ENCODE measurements around the gene CREB5. TPM values are rescaled to one million over a fixed set of nuclear protein-coding genes. Genes with fewer than 3 reads are reported as not detected.

CREB5 gene
- total RNA-seq, 1 donor from 2014 or later, result 25.7 TPM

DNA sequence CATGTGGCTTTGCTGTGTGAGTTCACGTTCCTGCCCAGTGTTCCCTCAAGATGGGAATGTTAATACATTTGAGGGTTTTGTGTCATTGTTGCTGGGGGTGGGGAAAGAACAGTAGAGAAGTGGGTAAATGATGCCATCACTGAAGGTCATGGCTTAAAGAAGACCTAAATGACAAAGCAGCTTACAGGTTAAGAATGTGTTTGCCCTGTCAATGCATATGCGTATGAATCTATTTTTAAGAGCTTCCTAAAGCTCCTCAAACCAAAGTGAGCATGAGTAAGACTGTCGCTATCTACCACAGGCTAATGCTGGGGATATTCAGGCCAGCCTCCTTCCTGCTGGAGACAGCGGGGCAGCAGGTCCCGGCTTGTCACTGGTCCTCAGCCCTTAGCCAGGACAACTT lies 162.9 kb downstream of the CREB5 start:
- TF ChIP-seq, protein P1, sequence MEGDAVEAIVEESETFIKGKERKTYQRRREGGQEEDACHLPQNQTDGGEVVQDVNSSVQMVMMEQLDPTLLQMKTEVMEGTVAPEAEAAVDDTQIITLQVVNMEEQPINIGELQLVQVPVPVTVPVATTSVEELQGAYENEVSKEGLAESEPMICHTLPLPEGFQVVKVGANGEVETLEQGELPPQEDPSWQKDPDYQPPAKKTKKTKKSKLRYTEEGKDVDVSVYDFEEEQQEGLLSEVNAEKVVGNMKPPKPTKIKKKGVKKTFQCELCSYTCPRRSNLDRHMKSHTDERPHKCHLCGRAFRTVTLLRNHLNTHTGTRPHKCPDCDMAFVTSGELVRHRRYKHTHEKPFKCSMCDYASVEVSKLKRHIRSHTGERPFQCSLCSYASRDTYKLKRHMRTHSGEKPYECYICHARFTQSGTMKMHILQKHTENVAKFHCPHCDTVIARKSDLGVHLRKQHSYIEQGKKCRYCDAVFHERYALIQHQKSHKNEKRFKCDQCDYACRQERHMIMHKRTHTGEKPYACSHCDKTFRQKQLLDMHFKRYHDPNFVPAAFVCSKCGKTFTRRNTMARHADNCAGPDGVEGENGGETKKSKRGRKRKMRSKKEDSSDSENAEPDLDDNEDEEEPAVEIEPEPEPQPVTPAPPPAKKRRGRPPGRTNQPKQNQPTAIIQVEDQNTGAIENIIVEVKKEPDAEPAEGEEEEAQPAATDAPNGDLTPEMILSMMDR (conservative IDR thresholded peaks at IDR 0.05; ENCODE audit: low read depth, low read length), result no peak
- no peak for DNase-seq (ENCODE audit: low read depth)
- no peak overlapping the region for H3K4me3 ChIP-seq (ENCODE audit: low read depth, low read length)

DNA sequence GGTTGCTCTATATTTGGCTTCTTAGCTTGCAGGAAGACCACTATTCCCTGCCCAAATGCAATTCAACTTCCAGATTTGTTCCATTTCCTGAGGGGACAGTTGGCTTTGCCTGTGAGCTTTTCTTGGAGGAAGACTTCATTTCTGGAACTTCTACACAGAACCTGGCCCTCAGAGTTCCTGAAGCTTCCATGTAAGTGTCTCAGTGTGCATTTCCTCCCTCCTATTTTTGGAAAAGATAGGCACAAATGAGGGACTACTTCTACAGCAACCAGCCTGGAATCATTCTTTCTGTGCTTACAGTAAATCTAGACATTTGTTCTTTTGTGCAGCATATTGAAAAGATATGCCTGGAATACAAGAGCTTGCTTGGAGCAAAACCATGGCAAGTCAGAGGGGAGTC lies 164.3 kb downstream of the CREB5 start:
- TF ChIP-seq, protein P1 (conservative IDR thresholded peaks at IDR 0.05; ENCODE audit: low read depth, low read length), result no peak
- no peak for DNase-seq (ENCODE audit: low read depth)
- H3K4me3 ChIP-seq (ENCODE audit: low read depth, low read length), result no peak overlapping the region

DNA sequence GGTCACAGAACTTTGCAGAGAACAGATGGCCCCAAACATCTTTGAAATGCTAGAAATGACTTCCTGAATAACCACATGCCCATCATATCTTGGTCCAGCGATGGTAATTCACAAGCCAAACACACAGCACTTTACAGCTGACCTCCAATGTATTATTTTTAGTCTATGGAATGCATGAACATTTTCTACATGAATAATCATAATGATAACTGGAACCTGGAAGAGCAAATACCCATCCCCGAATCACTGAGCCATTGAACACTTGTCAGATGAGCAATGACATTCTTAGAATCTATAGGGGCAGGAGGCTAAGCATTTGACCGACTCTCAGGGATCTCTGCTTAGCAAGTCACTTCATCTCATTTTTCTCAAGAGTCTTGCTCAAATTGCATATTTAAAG lies 167.3 kb downstream of the CREB5 start:
- DNase-seq (ENCODE audit: low read depth), result no peak
- H3K4me3 ChIP-seq (ENCODE audit: low read depth, low read length), result no peak overlapping the region
- TF ChIP-seq, protein P1 (conservative IDR thresholded peaks at IDR 0.05; ENCODE audit: low read depth, low read length), result no peak

DNA sequence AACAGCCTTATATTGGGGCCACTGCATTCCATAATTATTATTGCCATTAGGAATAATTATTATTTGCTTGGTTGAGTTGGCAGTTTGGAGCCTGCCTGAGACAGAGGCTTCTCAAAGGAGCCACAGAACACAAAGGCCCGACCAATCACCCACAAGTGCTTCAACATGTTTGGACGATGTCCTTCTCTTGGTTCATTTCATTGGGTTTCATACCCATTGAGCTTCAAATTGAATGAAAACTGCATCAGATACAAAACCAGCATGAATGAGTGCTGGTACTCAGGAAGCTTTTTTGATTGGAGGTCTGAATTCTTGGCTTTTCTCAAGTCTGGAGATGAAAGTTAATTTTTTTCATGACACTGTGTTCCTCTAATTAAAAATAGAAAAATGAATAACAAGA lies 168.3 kb downstream of the CREB5 start:
- H3K4me3 ChIP-seq (ENCODE audit: low read depth, low read length), result no peak overlapping the region
- no peak for DNase-seq (ENCODE audit: low read depth)

DNA sequence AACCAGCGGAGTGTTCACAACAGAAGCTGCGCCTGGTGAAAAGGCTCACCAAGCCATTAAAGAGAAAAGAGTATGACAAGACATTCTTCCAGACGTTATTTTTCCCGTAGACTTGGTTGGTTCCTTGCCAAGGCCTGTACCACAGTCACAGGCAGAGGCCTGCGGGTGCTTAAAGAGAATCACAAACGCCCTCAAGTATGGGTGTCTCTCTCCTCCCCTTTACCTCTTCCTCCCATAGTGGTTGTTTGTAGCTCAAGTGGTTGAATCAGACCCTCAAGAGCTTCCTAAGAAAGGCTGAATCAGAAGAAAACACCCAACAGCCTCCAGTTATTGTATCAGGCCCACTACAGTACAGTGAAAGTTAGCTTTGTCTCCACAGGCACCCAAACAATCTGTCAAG lies 169.0 kb downstream of the CREB5 start:
- TF ChIP-seq, protein P1 (conservative IDR thresholded peaks at IDR 0.05; ENCODE audit: low read depth, low read length), result no peak
- no peak for DNase-seq (ENCODE audit: low read depth)
- H3K4me3 ChIP-seq (ENCODE audit: low read depth, low read length), result no peak overlapping the region

More for the DNA sequence above, 168.3 kb downstream of the CREB5 start:
- TF ChIP-seq, protein P1 (conservative IDR thresholded peaks at IDR 0.05; ENCODE audit: low read depth, low read length), result no peak

DNA sequence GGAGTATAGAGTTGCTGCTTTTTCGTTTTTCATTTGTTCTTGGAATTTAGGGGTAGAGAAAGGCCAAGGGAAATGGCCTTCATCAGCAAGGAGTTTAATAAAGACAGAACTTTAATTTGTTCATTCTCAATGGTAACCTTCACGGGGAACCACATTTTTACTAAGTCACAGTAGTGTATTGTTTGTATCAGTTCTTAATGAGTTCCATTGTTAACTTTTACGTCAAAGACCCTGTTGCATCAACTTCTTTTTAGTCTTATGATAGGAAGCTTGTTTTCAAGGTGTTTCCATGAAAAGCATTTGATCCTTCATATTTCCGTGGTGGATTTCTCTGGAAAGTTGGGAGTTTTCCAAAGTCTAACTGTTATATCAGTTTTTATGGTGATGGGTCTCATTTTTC lies 169.9 kb downstream of the CREB5 start:
- DNase-seq (ENCODE audit: low read depth), result no peak

DNA sequence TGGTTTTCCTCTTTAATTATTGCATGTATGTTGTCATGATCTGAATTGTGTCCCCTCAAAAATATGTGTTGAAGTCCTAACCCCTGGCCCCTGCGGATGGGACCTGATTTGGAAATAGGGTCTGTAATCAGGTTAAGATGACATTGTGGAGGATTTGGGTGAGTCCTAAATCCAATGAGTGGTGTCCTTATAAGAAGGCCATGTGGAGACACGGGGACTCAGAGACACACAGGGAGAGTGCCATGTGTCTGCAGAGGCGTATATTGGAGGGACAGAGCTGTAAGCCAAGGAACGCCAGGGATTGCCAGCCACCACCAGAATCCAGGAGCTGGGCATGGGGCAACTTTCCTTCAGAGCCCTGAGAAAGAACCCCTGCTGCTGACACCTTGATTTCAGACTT lies 171.9 kb downstream of the CREB5 start:
- no peak for DNase-seq (ENCODE audit: low read depth)
- TF ChIP-seq, protein P1 (conservative IDR thresholded peaks at IDR 0.05; ENCODE audit: low read depth, low read length), result no peak
- no peak overlapping the region for H3K4me3 ChIP-seq (ENCODE audit: low read depth, low read length)

More for the DNA sequence above, 169.9 kb downstream of the CREB5 start:
- no peak overlapping the region for H3K4me3 ChIP-seq (ENCODE audit: low read depth, low read length)
- TF ChIP-seq, protein P1 (conservative IDR thresholded peaks at IDR 0.05; ENCODE audit: low read depth, low read length), result no peak
